ENCODE results near the gene POLA1.
"Not testable (repeated sequence)": the region's sequence is repeated elsewhere in the genome, so short reads cannot be mapped to it uniquely, and the experiment has no call there.

Gene POLA1

GRCh38 chrX:24860140-24860539 is 166.4 kb downstream of the POLA1 start:
- Histone ChIP-seq H3K36me3 (ENCODE audit: control insufficient read depth, insufficient read depth, low read length) (no peaks in the 10 kb centered on the region), H3K9ac (ENCODE audit: low read depth, low read length) (no peak overlapping the region), H3K4me1 (ENCODE audit: control insufficient read depth, insufficient read depth, low read length) (no peaks in the 10 kb centered on the region), H3K27me3 (ENCODE audit: control insufficient read depth, insufficient read depth, low read length) (no peaks in the 10 kb centered on the region), H3K4me3 (ENCODE audit: low read depth, low read length) (no peak overlapping the region), H3K9me3 (ENCODE audit: control insufficient read depth, insufficient read depth, low read length) (no peaks in the 10 kb centered on the region)

- H3K4me1 ChIP-seq (ENCODE audit: control insufficient read depth, insufficient read depth, low read length) = no peaks in the 10 kb centered on the region
- H3K9ac ChIP-seq (ENCODE audit: low read depth, low read length) = no peak overlapping the region
- H3K9me3 ChIP-seq (ENCODE audit: control insufficient read depth, insufficient read depth, low read length) = no peaks in the 10 kb centered on the region
- no peaks in the 10 kb centered on the region for H3K36me3 ChIP-seq (ENCODE audit: control insufficient read depth, insufficient read depth, low read length)
- no peak overlapping the region for H3K4me3 ChIP-seq (ENCODE audit: low read depth, low read length)
- H3K27me3 ChIP-seq (ENCODE audit: control insufficient read depth, insufficient read depth, low read length) = no peaks in the 10 kb centered on the region
Measured at GRCh38 chrX:24862343-24862742, 168.6 kb downstream of the POLA1 start.

- not testable (repeated sequence) for H3K4me1 ChIP-seq (ENCODE audit: control insufficient read depth, insufficient read depth, low read length); H3K9ac ChIP-seq (ENCODE audit: low read depth, low read length)
Measured at GRCh38 chrX:24863779-24864178, 170.1 kb downstream of the POLA1 start.

GRCh38 chrX:24870143-24870542 is 176.4 kb downstream of the POLA1 start:
- H3K36me3 ChIP-seq (ENCODE audit: control insufficient read depth, insufficient read depth, low read length) = no peaks in the 10 kb centered on the region
- no peaks in the 10 kb centered on the region for H3K9me3 ChIP-seq (ENCODE audit: control insufficient read depth, insufficient read depth, low read length)
- H3K9ac ChIP-seq (ENCODE audit: low read depth, low read length) = no peak overlapping the region
- no peaks in the 10 kb centered on the region for H3K27me3 ChIP-seq (ENCODE audit: control insufficient read depth, insufficient read depth, low read length)
- peaks cover 2% of the 10 kb centered on the region for H3K4me1 ChIP-seq (ENCODE audit: control insufficient read depth, insufficient read depth, low read length)
- no peak overlapping the region for H3K4me3 ChIP-seq (ENCODE audit: low read depth, low read length)

More at GRCh38 chrX:24863779-24864178, 170.1 kb downstream of the POLA1 start:
- not testable (repeated sequence) for H3K9me3 ChIP-seq (ENCODE audit: control insufficient read depth, insufficient read depth, low read length); H3K27me3 ChIP-seq (ENCODE audit: control insufficient read depth, insufficient read depth, low read length); H3K36me3 ChIP-seq (ENCODE audit: control insufficient read depth, insufficient read depth, low read length); H3K4me3 ChIP-seq (ENCODE audit: low read depth, low read length)

- Histone ChIP-seq H3K4me3 (ENCODE audit: low read depth, low read length) (no peak overlapping the region), H3K27me3 (ENCODE audit: control insufficient read depth, insufficient read depth, low read length) (no peaks in the 10 kb centered on the region), H3K4me1 (ENCODE audit: control insufficient read depth, insufficient read depth, low read length) (peaks cover 2% of the 10 kb centered on the region), H3K36me3 (ENCODE audit: control insufficient read depth, insufficient read depth, low read length) (no peaks in the 10 kb centered on the region), H3K9me3 (ENCODE audit: control insufficient read depth, insufficient read depth, low read length) (no peaks in the 10 kb centered on the region), H3K9ac (ENCODE audit: low read depth, low read length) (no peak overlapping the region)
Measured at GRCh38 chrX:24874604-24875247, 181.0 kb downstream of the POLA1 start.

- H3K36me3 ChIP-seq (ENCODE audit: control insufficient read depth, insufficient read depth, low read length) = no peaks in the 10 kb centered on the region
- H3K9me3 ChIP-seq (ENCODE audit: control insufficient read depth, insufficient read depth, low read length) = no peaks in the 10 kb centered on the region
- H3K9ac ChIP-seq (ENCODE audit: low read depth, low read length) = no peak overlapping the region
- peaks cover 2% of the 10 kb centered on the region for H3K4me1 ChIP-seq (ENCODE audit: control insufficient read depth, insufficient read depth, low read length)
- H3K4me3 ChIP-seq (ENCODE audit: low read depth, low read length) = no peak overlapping the region
- no peaks in the 10 kb centered on the region for H3K27me3 ChIP-seq (ENCODE audit: control insufficient read depth, insufficient read depth, low read length)
Measured at GRCh38 chrX:24876530-24877287, 183.0 kb downstream of the POLA1 start.

- H3K27me3 ChIP-seq (ENCODE audit: control insufficient read depth, insufficient read depth, low read length) = no peaks in the 10 kb centered on the region
- H3K36me3 ChIP-seq (ENCODE audit: control insufficient read depth, insufficient read depth, low read length) = no peaks in the 10 kb centered on the region
- H3K9me3 ChIP-seq (ENCODE audit: control insufficient read depth, insufficient read depth, low read length) = no peaks in the 10 kb centered on the region
- H3K9ac ChIP-seq (ENCODE audit: low read depth, low read length) = no peak overlapping the region
- H3K4me3 ChIP-seq (ENCODE audit: low read depth, low read length) = no peak overlapping the region
- peaks cover 2% of the 10 kb centered on the region for H3K4me1 ChIP-seq (ENCODE audit: control insufficient read depth, insufficient read depth, low read length)
Measured at GRCh38 chrX:24877288-24877664, 183.6 kb downstream of the POLA1 start.

GRCh38 chrX:24877854-24878650 is 184.3 kb downstream of the POLA1 start:
- no peak overlapping the region for H3K4me3 ChIP-seq (ENCODE audit: low read depth, low read length)
- no peaks in the 10 kb centered on the region for H3K36me3 ChIP-seq (ENCODE audit: control insufficient read depth, insufficient read depth, low read length)
- no peaks in the 10 kb centered on the region for H3K27me3 ChIP-seq (ENCODE audit: control insufficient read depth, insufficient read depth, low read length)
- H3K9me3 ChIP-seq (ENCODE audit: control insufficient read depth, insufficient read depth, low read length) = no peaks in the 10 kb centered on the region
- peaks cover 2% of the 10 kb centered on the region for H3K4me1 ChIP-seq (ENCODE audit: control insufficient read depth, insufficient read depth, low read length)
- H3K9ac ChIP-seq (ENCODE audit: low read depth, low read length) = no peak overlapping the region

- Histone ChIP-seq H3K4me3 (ENCODE audit: low read depth, low read length) (no peak overlapping the region), H3K4me1 (ENCODE audit: control insufficient read depth, insufficient read depth, low read length) (peaks cover 2% of the 10 kb centered on the region), H3K36me3 (ENCODE audit: control insufficient read depth, insufficient read depth, low read length) (no peaks in the 10 kb centered on the region), H3K27me3 (ENCODE audit: control insufficient read depth, insufficient read depth, low read length) (no peaks in the 10 kb centered on the region), H3K9me3 (ENCODE audit: control insufficient read depth, insufficient read depth, low read length) (no peaks in the 10 kb centered on the region), H3K9ac (ENCODE audit: low read depth, low read length) (no peak overlapping the region)
Measured at GRCh38 chrX:24879679-24880078, 186.0 kb downstream of the POLA1 start.

GRCh38 chrX:24886916-24887315 is 193.2 kb downstream of the POLA1 start:
- H3K4me1 ChIP-seq (ENCODE audit: control insufficient read depth, insufficient read depth, low read length) = no peaks in the 10 kb centered on the region
- no peaks in the 10 kb centered on the region for H3K9me3 ChIP-seq (ENCODE audit: control insufficient read depth, insufficient read depth, low read length)
- no peaks in the 10 kb centered on the region for H3K27me3 ChIP-seq (ENCODE audit: control insufficient read depth, insufficient read depth, low read length)
- H3K36me3 ChIP-seq (ENCODE audit: control insufficient read depth, insufficient read depth, low read length) = no peaks in the 10 kb centered on the region
- no peak overlapping the region for H3K4me3 ChIP-seq (ENCODE audit: low read depth, low read length)
- no peak overlapping the region for H3K9ac ChIP-seq (ENCODE audit: low read depth, low read length)

GRCh38 chrX:24890677-24891076 is 197.0 kb downstream of the POLA1 start:
- Histone ChIP-seq H3K27me3 (ENCODE audit: control insufficient read depth, insufficient read depth, low read length) (no peaks in the 10 kb centered on the region), H3K9me3 (ENCODE audit: control insufficient read depth, insufficient read depth, low read length) (no peaks in the 10 kb centered on the region), H3K4me1 (ENCODE audit: control insufficient read depth, insufficient read depth, low read length) (no peaks in the 10 kb centered on the region), H3K9ac (ENCODE audit: low read depth, low read length) (no peak overlapping the region), H3K36me3 (ENCODE audit: control insufficient read depth, insufficient read depth, low read length) (no peaks in the 10 kb centered on the region), H3K4me3 (ENCODE audit: low read depth, low read length) (no peak overlapping the region)

Data from iPS-15b (cell line).